T-helper 1 cell treated with Interleukin-12 subunit alpha and Interleukin-12 subunit beta and Interleukin-4 antibody, amounts not matched to agents 30 μg/mL and 1 μg/mL, for 36 hours (primary cell): ENCODE measurements around the gene WDFY3.

Source experiments
- H3K27ac Mint-ChIP-seq: one replicate; pipeline ENCODE4 v1.8.0; 2021; ENCODE audit warnings: mild to moderate bottlenecking, mixed read lengths
- H3K27me3 Mint-ChIP-seq: one replicate; pipeline ENCODE4 v1.8.0; 2021; ENCODE audit warnings: low read depth, mixed read lengths
- H3K36me3 Mint-ChIP-seq: one replicate; pipeline ENCODE4 v1.8.0; 2021; ENCODE audit warnings: low read depth, mixed read lengths
- H3K4me1 Mint-ChIP-seq: one replicate; pipeline ENCODE4 v1.8.0; 2021; ENCODE audit warnings: low read depth, mixed read lengths
- H3K4me3 Mint-ChIP-seq: one replicate; pipeline ENCODE4 v1.8.0; 2021; ENCODE audit warnings: mild to moderate bottlenecking, moderate library complexity, mixed read lengths
- H3K9me3 Mint-ChIP-seq: one replicate; pipeline ENCODE4 v1.8.0; 2021; ENCODE audit warnings: mixed read lengths

WDFY3 gene

DNA sequence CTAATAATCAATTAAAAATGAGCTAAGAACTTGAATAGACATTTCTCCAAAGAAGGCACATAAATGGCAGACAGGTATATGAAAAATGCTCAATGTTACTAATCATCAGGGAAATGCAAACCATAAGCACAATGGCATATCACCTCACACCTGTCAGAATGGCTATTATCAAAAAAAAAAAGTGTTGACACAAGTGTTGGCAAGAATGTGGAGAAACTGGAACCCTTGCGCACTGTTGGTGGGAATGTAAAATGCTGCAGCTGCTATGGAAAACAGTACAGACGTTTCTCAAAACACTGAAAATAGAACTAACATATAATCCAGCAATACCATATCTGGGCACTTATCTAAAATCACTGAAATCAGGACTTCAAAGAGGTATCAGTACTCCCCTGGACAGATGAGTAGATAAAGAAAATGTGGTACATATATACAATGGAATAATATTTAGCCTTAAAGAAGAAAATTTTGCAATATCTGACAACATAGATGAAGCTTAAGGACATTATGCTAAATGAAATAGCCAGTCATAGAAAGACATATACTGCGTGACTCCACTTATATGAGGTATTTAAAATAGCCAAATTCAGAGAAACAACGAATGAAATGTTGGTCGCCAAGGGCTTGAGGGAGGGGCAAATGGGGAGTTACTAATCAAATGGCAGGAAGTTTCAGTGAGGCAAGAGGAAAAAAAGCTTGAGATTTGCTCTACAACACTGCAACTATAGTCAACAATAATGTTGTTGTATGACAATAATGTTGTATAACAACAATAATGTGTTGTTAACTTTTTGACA is 175.5 kb downstream of the WDFY3 start:
- Mint-ChIP-seq H3K27me3 (no peaks in the 10 kb centered on the region), H3K27ac (no peak overlapping the region), H3K9me3 (no peaks in the 10 kb centered on the region), H3K4me1 (no peaks in the 10 kb centered on the region), H3K4me3 (no peak overlapping the region), H3K36me3 (no peaks in the 10 kb centered on the region)

DNA sequence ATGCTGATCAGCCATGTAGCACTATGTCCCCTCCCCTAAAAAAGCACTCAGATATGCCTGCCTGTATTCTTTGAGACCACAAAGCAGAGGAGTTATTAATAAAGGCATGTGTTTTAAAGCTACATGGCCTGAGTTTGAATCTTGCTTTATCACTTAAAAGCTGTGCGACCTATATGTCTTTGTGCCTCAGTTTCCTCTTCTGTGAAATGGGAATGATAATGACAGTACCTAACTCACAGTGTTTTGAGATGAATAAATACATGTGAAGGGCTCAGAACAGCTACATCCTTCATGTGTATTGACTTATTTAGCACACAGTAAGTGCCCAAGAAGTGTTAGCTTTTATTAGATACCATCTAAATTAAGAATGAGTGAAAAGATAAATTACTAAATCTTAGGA is 180.0 kb downstream of the WDFY3 start:
- Mint-ChIP-seq H3K27ac (no peak overlapping the region), H3K4me1 (no peaks in the 10 kb centered on the region), H3K9me3 (no peaks in the 10 kb centered on the region), H3K36me3 (no peaks in the 10 kb centered on the region), H3K27me3 (no peaks in the 10 kb centered on the region), H3K4me3 (no peak overlapping the region)

DNA sequence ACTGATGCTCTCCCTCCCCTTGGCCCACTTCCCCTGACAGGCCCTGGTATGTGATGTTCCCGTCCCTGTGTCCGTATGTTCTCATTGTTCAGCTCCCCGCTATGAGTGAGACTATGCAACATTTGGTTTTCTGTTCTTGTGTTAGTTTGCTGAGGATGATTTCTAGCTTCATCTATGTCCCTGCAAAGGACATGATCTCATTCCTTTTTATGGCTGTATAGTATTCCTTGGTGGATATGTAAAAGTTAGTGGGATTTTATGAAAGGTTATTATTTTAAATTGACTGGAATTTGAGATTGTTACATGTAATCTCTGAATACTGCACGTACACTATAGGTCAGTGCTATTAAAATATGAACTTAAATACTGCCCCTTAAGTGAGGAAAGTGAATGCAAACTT is 184.0 kb downstream of the WDFY3 start:
- no peaks in the 10 kb centered on the region for H3K36me3 Mint-ChIP-seq
- no peak overlapping the region for H3K4me3 Mint-ChIP-seq
- no peaks in the 10 kb centered on the region for H3K4me1 Mint-ChIP-seq
- H3K27me3 Mint-ChIP-seq = no peaks in the 10 kb centered on the region
- no peak overlapping the region for H3K27ac Mint-ChIP-seq
- H3K9me3 Mint-ChIP-seq = no peaks in the 10 kb centered on the region

DNA sequence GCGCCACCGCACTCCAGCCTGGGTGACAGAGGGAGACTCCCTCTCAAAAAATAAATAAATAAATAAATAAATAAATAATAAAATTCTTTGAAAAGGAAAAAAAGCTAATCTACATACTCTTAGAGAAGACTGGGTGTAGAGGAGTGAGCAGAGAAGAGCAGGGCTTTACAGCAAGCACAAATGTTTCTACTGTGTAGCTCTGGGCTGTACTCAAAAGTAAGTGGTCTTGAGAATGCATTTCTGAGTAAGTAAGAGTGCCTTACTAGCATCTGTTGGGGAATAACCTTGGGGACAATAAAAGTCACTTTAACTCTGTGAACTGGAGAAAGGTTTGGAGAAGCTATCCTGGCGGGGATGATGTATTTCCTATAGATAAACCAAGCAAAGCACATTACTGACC is 185.8 kb downstream of the WDFY3 start:
- no peaks in the 10 kb centered on the region for H3K27me3 Mint-ChIP-seq
- no peaks in the 10 kb centered on the region for H3K4me1 Mint-ChIP-seq
- H3K36me3 Mint-ChIP-seq = no peaks in the 10 kb centered on the region
- H3K4me3 Mint-ChIP-seq = no peak overlapping the region
- no peaks in the 10 kb centered on the region for H3K9me3 Mint-ChIP-seq
- no peak overlapping the region for H3K27ac Mint-ChIP-seq

DNA sequence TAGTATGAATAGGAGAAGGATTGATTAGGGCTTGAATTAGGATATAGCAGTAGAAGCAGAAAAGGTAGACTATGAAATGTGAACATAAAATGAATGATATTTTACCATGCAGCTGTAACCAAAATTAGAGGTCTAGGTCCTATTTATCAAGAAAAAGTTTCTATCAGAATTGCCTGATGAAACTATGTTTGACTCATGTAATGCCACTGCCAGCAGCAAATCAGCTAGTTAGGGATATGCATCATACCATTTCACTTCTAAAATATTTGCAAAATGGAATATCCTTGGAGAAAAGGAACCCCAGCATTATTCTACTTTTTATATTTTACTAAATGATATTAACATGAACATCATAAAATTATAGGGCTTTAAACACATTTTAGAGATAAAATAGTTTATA is 188.4 kb downstream of the WDFY3 start:
- Mint-ChIP-seq H3K4me1 (no peaks in the 10 kb centered on the region), H3K36me3 (no peaks in the 10 kb centered on the region), H3K4me3 (no peak overlapping the region), H3K27me3 (no peaks in the 10 kb centered on the region), H3K9me3 (no peaks in the 10 kb centered on the region), H3K27ac (no peak overlapping the region)

DNA sequence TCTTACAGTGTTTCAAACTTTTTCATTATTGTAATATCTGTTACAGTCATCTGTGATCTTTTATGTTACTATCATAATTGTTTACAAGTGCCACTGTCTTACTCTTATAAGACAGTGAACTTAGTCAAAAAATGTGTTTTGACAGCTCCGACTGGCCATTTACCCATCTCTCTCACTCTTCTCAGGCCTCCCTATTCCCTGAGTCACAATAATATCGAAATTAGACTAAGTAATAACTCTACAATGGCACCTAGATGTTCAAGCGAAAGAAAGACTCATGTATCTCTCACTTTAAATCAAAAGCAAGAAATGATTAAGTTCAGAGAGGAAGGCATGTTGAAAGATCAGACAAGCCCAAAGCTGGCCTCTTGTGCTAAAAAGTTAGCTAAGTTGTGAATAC is 199.3 kb downstream of the WDFY3 start:
- no peak overlapping the region for H3K27ac Mint-ChIP-seq
- H3K9me3 Mint-ChIP-seq = no peaks in the 10 kb centered on the region
- no peaks in the 10 kb centered on the region for H3K27me3 Mint-ChIP-seq
- no peaks in the 10 kb centered on the region for H3K36me3 Mint-ChIP-seq
- no peaks in the 10 kb centered on the region for H3K4me1 Mint-ChIP-seq
- no peak overlapping the region for H3K4me3 Mint-ChIP-seq

DNA sequence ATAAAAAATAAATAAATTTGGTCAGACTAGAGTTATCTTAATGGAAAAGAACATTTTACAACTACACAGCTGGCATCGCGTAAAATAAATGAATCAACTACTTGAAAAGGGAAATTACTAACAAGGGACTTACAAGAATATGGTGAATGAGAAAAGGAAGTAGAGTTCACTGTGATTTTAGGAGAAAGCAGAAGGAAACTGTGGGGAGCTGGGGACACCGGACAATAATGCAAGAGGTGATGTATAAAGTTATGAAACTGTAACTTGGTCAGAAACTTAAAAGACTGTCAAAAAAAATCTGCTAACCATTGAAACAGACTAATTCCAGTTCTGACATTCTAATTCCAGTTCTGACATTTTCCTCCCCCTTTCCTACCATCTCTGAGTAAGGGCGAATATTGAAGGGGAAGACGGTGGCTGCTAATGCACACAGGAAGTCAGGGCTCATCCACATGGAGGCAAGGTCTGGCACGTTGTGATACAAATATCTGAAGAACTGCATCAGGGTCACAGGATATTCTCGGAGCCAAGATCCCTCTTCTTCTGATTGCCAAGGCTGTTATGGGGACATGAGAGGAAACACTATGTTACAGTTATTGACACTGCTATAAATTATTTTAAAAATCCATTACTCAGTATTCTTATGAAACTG is 213.0 kb downstream of the WDFY3 start:
- Mint-ChIP-seq H3K4me1 (no peaks in the 10 kb centered on the region), H3K27ac (no peak overlapping the region), H3K4me3 (no peak overlapping the region), H3K36me3 (no peaks in the 10 kb centered on the region), H3K27me3 (peaks cover 3% of the 10 kb centered on the region), H3K9me3 (no peaks in the 10 kb centered on the region)

DNA sequence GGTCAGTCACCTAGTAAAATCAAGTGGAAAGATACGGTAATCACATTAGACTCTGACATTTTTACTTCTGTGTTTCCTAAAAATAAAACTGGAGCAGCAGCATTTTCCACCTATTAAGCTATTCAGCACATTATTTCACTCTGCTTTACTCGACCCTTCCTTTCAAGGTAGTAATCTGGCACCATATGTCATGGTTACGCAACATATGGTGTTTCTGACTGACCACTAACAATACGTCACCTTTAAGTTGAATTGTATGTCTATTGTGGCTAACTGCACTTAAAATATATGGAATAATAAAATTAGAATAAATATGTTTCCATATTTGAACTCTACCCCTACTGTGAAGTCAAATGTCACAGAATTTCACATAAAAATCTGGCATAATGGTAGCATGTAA is 214.8 kb downstream of the WDFY3 start:
- H3K4me1 Mint-ChIP-seq = no peaks in the 10 kb centered on the region
- no peaks in the 10 kb centered on the region for H3K9me3 Mint-ChIP-seq
- no peak overlapping the region for H3K4me3 Mint-ChIP-seq
- peaks cover 3% of the 10 kb centered on the region for H3K27me3 Mint-ChIP-seq
- no peaks in the 10 kb centered on the region for H3K36me3 Mint-ChIP-seq
- H3K27ac Mint-ChIP-seq = no peak overlapping the region

DNA sequence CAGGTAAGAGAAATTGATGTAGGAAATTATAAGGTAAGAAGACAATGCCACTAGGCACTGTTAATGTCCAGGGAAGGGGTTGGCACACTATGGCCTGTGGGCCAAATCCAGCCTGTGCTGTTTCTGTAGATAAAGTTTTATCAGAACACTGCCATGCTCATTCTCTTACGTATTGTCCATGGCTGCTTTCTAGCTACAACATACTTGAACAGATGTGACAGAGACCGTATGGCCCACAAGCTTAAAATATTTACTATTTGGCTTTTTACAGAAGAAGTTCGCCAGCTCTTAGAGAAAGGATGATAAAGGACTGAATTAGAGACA is 215.6 kb downstream of the WDFY3 start:
- Mint-ChIP-seq H3K27ac (no peak overlapping the region), H3K4me3 (no peak overlapping the region), H3K36me3 (no peaks in the 10 kb centered on the region), H3K9me3 (no peaks in the 10 kb centered on the region), H3K4me1 (no peaks in the 10 kb centered on the region), H3K27me3 (peaks cover 3% of the 10 kb centered on the region)

DNA sequence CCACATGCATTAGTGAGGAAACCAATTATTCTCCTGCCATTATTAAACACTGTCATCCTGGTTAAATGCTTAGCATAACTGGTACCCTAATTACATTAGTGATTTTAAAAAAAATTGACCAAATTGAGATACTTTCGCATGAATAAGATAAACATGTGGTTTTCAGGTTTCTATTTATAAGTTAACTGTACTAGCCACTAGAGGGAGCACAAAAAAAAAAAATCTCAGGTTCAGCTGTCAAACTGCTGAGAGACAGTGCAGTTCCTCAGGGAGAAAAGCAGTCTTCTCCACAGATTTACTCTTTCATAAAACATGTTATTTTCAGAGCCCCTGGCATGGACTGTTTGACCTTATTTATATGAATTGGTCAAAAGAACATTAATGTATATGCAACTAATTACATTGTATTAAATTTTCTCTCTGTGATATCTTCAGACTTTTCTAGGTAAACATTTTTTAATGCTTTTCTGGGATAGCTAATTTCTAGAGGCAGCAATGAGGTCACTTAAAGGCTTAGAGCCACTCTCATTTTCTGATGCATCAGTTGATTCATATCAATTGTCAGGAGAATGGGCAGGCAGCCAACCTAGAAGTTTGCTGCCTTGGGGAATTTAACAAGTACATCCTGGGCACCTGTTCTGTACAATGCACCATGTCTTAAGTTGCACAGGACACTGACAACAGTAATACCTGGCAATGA is 216.1 kb downstream of the WDFY3 start:
- Mint-ChIP-seq H3K4me1 (no peaks in the 10 kb centered on the region), H3K4me3 (no peak overlapping the region), H3K9me3 (no peaks in the 10 kb centered on the region), H3K36me3 (no peaks in the 10 kb centered on the region), H3K27ac (no peak overlapping the region), H3K27me3 (peaks cover 3% of the 10 kb centered on the region)

DNA sequence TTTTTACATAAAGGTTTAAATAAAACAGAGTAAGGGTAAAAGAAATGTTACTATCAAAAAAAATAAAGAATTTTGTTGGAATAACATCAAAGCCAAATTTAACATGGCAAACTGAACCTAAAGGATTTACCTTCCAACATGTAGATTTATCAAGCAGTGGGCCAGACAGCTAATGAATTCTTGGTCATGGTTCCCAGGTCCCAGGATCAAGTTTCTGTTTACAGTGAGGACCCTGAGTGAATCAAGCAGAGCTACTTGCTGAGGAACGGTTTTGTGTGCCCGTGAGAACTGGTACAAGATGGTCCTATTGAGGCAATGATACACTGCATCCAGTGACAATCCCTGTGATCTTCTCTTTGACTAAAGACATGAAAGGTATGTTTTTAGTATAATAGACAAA is 226.4 kb downstream of the WDFY3 start:
- peaks cover 4% of the 10 kb centered on the region for H3K27me3 Mint-ChIP-seq
- no peaks in the 10 kb centered on the region for H3K9me3 Mint-ChIP-seq
- no peaks in the 10 kb centered on the region for H3K4me1 Mint-ChIP-seq
- H3K36me3 Mint-ChIP-seq = no peaks in the 10 kb centered on the region
- H3K4me3 Mint-ChIP-seq = no peak overlapping the region
- no peak overlapping the region for H3K27ac Mint-ChIP-seq

DNA sequence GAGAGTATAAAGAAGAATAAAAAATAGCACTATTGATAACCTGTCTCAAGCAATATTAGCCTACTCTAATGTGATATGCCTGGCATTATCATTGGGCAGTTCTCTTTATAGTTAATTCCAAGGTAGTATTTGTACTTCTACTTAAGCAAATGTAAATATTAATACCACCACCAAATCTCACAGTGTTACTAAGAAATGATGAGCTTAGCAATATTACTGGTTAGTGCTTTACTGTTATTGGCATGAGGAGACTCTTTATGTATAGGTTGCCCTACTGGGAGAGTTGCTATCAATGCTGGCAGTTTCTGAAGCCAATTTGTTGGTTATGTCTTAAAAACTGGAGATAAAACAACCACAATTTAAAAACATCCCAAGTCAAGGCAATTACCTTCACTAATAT is 227.9 kb downstream of the WDFY3 start:
- Mint-ChIP-seq H3K36me3 (no peaks in the 10 kb centered on the region), H3K4me1 (no peaks in the 10 kb centered on the region), H3K27me3 (peaks cover 4% of the 10 kb centered on the region), H3K4me3 (no peak overlapping the region), H3K9me3 (no peaks in the 10 kb centered on the region), H3K27ac (no peak overlapping the region)

DNA sequence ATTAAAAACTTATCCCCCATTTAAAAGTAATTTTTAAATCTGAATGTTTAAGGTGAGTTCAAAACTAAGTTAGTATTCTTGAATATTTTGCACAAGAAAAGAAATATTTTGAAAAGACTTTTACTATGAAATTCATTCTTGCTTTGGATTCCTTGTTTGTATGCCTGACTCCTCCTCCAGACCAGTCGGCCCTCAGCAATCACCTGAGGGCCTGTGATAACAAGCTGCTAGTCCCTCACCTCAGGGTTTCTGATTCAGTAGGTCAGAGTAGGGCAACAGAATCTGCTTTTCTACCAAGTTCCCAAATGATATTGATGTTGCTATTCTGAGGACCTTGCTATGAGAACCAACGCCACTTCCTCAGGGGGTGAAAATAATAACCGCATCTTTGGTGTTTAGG is 228.8 kb downstream of the WDFY3 start:
- Mint-ChIP-seq H3K4me3 (no peak overlapping the region), H3K36me3 (no peaks in the 10 kb centered on the region), H3K27me3 (peaks cover 4% of the 10 kb centered on the region), H3K9me3 (no peaks in the 10 kb centered on the region), H3K27ac (no peak overlapping the region), H3K4me1 (no peaks in the 10 kb centered on the region)

DNA sequence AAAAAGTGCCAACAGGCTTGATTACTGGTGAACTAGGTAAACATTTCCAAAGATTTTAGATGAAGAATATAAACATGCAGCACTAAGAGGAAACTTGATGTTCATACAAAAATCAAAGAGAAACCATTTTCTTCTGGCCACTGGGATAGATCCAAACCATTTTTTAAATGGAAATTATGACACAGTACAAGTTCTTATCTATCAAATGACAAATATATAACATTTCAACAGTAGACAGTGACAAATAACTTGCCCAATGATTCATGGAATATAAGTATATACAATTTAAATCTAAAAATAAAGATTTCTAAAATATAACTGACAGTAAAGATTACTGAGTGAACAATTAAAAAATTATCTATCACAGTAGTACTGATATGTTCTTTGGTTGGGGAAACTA is 232.5 kb downstream of the WDFY3 start:
- no peaks in the 10 kb centered on the region for H3K4me1 Mint-ChIP-seq
- H3K36me3 Mint-ChIP-seq = no peaks in the 10 kb centered on the region
- H3K27me3 Mint-ChIP-seq = peaks cover 7% of the 10 kb centered on the region
- H3K27ac Mint-ChIP-seq = no peak overlapping the region
- H3K9me3 Mint-ChIP-seq = no peaks in the 10 kb centered on the region
- H3K4me3 Mint-ChIP-seq = no peak overlapping the region

DNA sequence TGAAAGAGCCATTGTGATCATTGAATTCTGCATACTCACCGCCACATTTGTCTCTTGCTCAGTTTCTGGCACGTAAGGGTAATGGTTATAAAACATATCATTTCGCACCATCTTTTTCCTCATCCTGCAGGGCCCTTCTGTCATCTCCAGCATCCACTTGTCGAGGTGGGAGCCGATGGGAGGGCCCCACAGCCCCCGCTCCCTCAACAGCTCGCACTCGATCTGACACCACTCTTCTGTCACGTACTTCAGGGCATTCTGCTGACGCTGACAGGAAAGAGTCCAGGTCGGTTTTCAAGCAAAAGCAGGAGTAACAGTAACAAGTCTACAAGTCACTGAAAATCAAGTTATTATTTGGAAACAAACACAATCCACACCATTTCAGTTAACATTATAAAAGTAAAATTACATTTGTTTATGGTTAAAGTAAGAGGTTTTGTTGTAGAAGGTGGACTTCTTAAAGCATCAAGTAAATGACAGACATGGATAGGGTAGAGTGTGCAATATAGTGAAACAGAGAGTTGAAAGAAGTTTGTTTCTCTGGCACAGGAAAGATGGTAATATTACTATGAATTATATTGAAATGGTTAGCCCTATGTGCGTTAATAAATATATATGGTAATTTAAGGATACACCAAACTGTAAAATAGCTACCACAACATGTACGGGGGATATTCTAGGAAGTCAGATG is 233.0 kb downstream of the WDFY3 start:
- H3K27me3 Mint-ChIP-seq = peaks cover 7% of the 10 kb centered on the region
- no peaks in the 10 kb centered on the region for H3K9me3 Mint-ChIP-seq
- H3K36me3 Mint-ChIP-seq = no peaks in the 10 kb centered on the region
- H3K27ac Mint-ChIP-seq = no peak overlapping the region
- no peaks in the 10 kb centered on the region for H3K4me1 Mint-ChIP-seq
- H3K4me3 Mint-ChIP-seq = no peak overlapping the region
